GM12892 (cell line): Measurements from ENCODE around the gene CNGA3.

Source experiments
- POLR2A ChIP-seq: IDR thresholded peaks from 2 replicates; pipeline ENCODE4 v1.6.1; 2011; ENCODE audit warnings: low read depth, low read length, control low read depth
- POLR2AphosphoS5 ChIP-seq: IDR thresholded peaks from 2 replicates; pipeline ENCODE4 v1.6.1; 2011; ENCODE audit warnings: low read depth, low read length, control low read depth

- no peak for TF ChIP-seq POLR2A
- no peak for TF ChIP-seq POLR2AphosphoS5
Observed at GRCh38 chr2:98378196-98378595, 31.9 kb downstream of the CNGA3 start.
